Right lobe of liver (tissue), 4 donors: ENCODE results near the gene GNAT1.

ENCODE experiments used
- CTCF ChIP-seq, 4 donors: fragments of 200-600 bp in 3 of 4; fragments of 450-650 bp in 1 of 4; IDR thresholded peaks; one replicate each; pipeline versions ENCODE4 v1.5.1 to v1.8.0; 2016 to 2022; ENCODE audit warnings: antibody characterized with exemption in 4 of 4, mild to moderate bottlenecking in 2 of 4
- POLR2A ChIP-seq: fragments of 450-650 bp; IDR thresholded peaks from one replicate; pipeline ENCODE4 v1.6.1; 2017; ENCODE audit warnings: antibody characterized with exemption, mild to moderate bottlenecking
- donor health status: DM: no; HTN: no; CAD: no.
- donor health status: DM: no; HTN: no; CAD: no.
- donor health status: DM: no; HTN: yes; CAD: no.

GRCh38 chr3:50202353-50203112, 11.1 kb downstream of the GNAT1 start:
- TF ChIP-seq CTCF (IDR thresholded peaks at IDR 0.05) (no peak), POLR2A (no peak)
